H1 (cell line): ENCODE results near the gene ERLIN1.

Experiments used
- CEBPB ChIP-seq: IDR thresholded peaks from 2 replicates; pipeline ENCODE4 v1.6.1; 2012; ENCODE audit warnings: low read depth, low read length
- CHD1 ChIP-seq: IDR thresholded peaks from 2 replicates; pipeline ENCODE4 v1.6.1; 2012; ENCODE audit warnings: low read depth, low read length, improper control_type of control experiment
- CHD2 ChIP-seq: IDR thresholded peaks from 2 replicates; pipeline ENCODE4 v1.6.1; 2012; ENCODE audit warnings: low read length, improper control_type of control experiment
- EGR1 ChIP-seq: IDR thresholded peaks from 2 replicates; pipeline ENCODE4 v1.6.1; 2011; ENCODE audit warnings: low read depth, low read length, borderline replicate concordance
- EZH2 ChIP-seq: fragments of 200-600 bp; sonication (generic); IDR thresholded peaks from 2 replicates; pipeline ENCODE4 v1.7.1; 2012; ENCODE audit warnings: low read depth, mild to moderate bottlenecking, moderate library complexity, low read length, inconsistent platforms; ENCODE audit not compliant: severe bottlenecking
- JUND ChIP-seq: IDR thresholded peaks from 2 replicates; pipeline ENCODE4 v1.6.1; 2011; ENCODE audit warnings: mild to moderate bottlenecking, improper control_type of control experiment, low read length
- POLR2A ChIP-seq, 2 experiments: IDR thresholded peaks; 1 replicate in 1 of 2; 2 replicates in 1 of 2; pipeline ENCODE4 v1.6.1; 2011; ENCODE audit warnings: low read depth in 2 of 2, low read length in 2 of 2, mild to moderate bottlenecking in 2 of 2; ENCODE audit errors: control extremely low read depth in 1 of 2
- RXRA ChIP-seq: IDR thresholded peaks from 2 replicates; pipeline ENCODE4 v1.6.1; 2011; ENCODE audit warnings: low read depth, mild to moderate bottlenecking, low read length, moderate library complexity; ENCODE audit not compliant: insufficient read depth
- SIN3A ChIP-seq, 2 experiments: IDR thresholded peaks in 1 of 2; conservative IDR thresholded peaks in 1 of 2; 2 replicates each; pipeline ENCODE4 v1.6.1; 2011 to 2012; ENCODE audit warnings: low read length in 2 of 2, improper control_type of control experiment in 1 of 2, low read depth in 1 of 2, mild to moderate bottlenecking in 1 of 2
- TCF12 ChIP-seq: IDR thresholded peaks from 2 replicates; pipeline ENCODE4 v1.6.1; 2011; ENCODE audit warnings: low read depth, mild to moderate bottlenecking, low read length
- TF ChIP-seq, protein P1 (sequence below), 3 experiments: IDR thresholded peaks; 1 replicate in 2 of 3; 2 replicates in 1 of 3; pipeline versions ENCODE4 v1.5.1 to v1.6.1; 2011; ENCODE audit warnings: low read length in 3 of 3, mild to moderate bottlenecking in 3 of 3, inconsistent platforms in 2 of 3, low read depth in 1 of 3, moderate library complexity in 1 of 3; ENCODE audit not compliant: insufficient read depth in 1 of 3; ENCODE audit errors: control extremely low read depth in 1 of 3
- TF ChIP-seq, protein P2 (sequence below): IDR thresholded peaks from 2 replicates; pipeline ENCODE4 v1.6.1; 2011; ENCODE audit warnings: low read depth, mild to moderate bottlenecking, low read length; ENCODE audit not compliant: insufficient read depth
- TF ChIP-seq, protein P3 (sequence below): IDR thresholded peaks from 2 replicates; pipeline ENCODE4 v1.6.1; 2012; ENCODE audit warnings: inconsistent platforms
- TF ChIP-seq, protein P4 (sequence below): IDR thresholded peaks from 2 replicates; pipeline ENCODE4 v1.6.1; 2012; ENCODE audit warnings: low read length, inconsistent platforms

DNA sequence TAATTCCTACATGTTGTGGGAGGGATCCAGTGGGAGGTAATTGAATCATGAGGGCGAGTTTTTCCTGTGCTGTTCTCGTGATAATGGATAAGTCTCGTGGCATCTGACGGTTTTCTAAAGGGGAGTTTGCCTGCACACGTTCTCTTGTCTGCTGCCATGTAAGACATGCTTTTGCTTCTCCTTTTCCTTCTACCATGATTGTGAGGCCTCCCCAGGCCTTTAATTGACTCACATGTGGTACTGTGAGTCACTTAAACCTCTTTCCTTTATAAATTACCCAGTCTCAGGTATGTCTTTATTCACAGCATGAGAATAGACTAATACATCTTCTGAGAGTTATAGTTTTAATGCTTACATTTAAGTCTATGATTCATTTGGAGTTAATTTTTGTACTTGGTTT is 81.5 kb downstream of the ERLIN1 start:
- TF ChIP-seq EZH2 = no peak
- TF ChIP-seq, protein P1, sequence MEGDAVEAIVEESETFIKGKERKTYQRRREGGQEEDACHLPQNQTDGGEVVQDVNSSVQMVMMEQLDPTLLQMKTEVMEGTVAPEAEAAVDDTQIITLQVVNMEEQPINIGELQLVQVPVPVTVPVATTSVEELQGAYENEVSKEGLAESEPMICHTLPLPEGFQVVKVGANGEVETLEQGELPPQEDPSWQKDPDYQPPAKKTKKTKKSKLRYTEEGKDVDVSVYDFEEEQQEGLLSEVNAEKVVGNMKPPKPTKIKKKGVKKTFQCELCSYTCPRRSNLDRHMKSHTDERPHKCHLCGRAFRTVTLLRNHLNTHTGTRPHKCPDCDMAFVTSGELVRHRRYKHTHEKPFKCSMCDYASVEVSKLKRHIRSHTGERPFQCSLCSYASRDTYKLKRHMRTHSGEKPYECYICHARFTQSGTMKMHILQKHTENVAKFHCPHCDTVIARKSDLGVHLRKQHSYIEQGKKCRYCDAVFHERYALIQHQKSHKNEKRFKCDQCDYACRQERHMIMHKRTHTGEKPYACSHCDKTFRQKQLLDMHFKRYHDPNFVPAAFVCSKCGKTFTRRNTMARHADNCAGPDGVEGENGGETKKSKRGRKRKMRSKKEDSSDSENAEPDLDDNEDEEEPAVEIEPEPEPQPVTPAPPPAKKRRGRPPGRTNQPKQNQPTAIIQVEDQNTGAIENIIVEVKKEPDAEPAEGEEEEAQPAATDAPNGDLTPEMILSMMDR (IDR thresholded peaks at IDR 0.05; ENCODE audit: control extremely low read depth in 1 of 3, insufficient read depth in 1 of 3, low read depth in 1 of 3, low read length in 3 of 3) = no peak
- TF ChIP-seq, protein P2, sequence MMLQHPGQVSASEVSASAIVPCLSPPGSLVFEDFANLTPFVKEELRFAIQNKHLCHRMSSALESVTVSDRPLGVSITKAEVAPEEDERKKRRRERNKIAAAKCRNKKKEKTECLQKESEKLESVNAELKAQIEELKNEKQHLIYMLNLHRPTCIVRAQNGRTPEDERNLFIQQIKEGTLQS = no peak
- no peak for TF ChIP-seq TCF12
- TF ChIP-seq EGR1 = no peak
- TF ChIP-seq, protein P3, sequence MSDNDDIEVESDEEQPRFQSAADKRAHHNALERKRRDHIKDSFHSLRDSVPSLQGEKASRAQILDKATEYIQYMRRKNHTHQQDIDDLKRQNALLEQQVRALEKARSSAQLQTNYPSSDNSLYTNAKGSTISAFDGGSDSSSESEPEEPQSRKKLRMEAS = no peak
- TF ChIP-seq JUND = no peak
- TF ChIP-seq CHD1 = no peak
- TF ChIP-seq POLR2A (IDR thresholded peaks at IDR 0.05; ENCODE audit: control extremely low read depth in 1 of 2, low read depth in 2 of 2, low read length in 2 of 2) = no peak
- TF ChIP-seq, protein P4, sequence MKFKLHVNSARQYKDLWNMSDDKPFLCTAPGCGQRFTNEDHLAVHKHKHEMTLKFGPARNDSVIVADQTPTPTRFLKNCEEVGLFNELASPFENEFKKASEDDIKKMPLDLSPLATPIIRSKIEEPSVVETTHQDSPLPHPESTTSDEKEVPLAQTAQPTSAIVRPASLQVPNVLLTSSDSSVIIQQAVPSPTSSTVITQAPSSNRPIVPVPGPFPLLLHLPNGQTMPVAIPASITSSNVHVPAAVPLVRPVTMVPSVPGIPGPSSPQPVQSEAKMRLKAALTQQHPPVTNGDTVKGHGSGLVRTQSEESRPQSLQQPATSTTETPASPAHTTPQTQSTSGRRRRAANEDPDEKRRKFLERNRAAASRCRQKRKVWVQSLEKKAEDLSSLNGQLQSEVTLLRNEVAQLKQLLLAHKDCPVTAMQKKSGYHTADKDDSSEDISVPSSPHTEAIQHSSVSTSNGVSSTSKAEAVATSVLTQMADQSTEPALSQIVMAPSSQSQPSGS = no peak
- no peak for TF ChIP-seq CHD2
- no peak for TF ChIP-seq SIN3A (conservative IDR thresholded peaks at IDR 0.05 in 1 of 2, IDR thresholded peaks at IDR 0.05 in 1 of 2; ENCODE audit: low read depth in 1 of 2, low read length in 2 of 2)
- TF ChIP-seq RXRA = no peak
- TF ChIP-seq CEBPB = no peak
